ENCODE measurements around the gene SLC25A29.
"Not testable (repeated sequence)": the region's sequence is repeated elsewhere in the genome, so short reads cannot be mapped to it uniquely, and the experiment has no call there.

SLC25A29 gene

GRCh38 chr14:100330388-100330931 lies 24.2 kb upstream of the SLC25A29 start:
- DNase-seq (ENCODE audit: low read depth), result no peak

- no peak for DNase-seq (ENCODE audit: low read depth)
Measured at GRCh38 chr14:100330007-100330344, 23.7 kb upstream of the SLC25A29 start.

- DNase-seq (ENCODE audit: low read depth), result no peak
Measured at GRCh38 chr14:100329233-100330006, 23.2 kb upstream of the SLC25A29 start.

- no peak for DNase-seq (ENCODE audit: low read depth)
Measured at GRCh38 chr14:100328495-100329163, 22.4 kb upstream of the SLC25A29 start.

- DNase-seq (ENCODE audit: low read depth), result no peak
Measured at GRCh38 chr14:100327128-100327527, 20.9 kb upstream of the SLC25A29 start.

DNA sequence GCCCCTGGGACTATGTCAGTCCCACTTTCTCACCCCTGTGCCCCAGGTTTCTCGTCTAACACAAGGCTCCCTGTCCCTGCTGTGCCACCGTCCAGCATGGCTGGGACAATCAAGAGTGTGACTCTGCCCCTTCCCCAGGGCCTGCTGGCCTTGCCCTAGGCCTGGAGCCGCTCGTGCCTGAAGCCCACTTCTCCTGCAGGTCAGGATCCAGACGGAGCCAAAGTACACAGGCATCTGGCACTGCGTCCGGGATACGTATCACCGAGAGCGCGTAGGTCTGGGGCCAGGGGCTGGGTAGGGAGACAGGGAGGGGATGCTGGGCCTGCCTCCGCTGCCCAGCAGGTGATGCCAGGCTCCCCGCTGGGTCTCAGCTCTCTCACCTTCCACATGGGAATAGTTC lies 19.7 kb upstream of the SLC25A29 start:
- DNase-seq (ENCODE audit: low read depth), result no peak

- no peak for DNase-seq (ENCODE audit: low read depth)
Measured at GRCh38 chr14:100325231-100325632, 19.0 kb upstream of the SLC25A29 start.

DNA sequence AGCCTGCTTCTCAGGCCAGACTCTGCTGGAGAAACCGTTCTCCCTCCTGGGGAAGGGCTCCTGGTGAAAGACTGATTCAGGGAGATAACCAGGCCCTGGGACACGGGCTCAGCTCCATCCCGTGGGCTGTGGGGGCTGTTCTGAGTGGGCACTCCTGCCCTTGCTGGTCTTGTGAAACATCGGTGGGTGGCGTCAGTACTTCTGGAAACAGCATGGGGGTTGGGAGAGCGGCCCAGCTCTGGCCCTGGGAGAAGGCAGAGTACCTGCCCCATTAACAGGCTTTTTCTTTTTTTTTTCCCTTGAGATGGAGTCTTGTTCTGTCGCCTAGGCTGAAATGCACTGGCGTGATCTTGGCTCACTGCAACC lies 17.7 kb upstream of the SLC25A29 start:
- no peak for DNase-seq (ENCODE audit: low read depth)

GRCh38 chr14:100323121-100323941 lies 17.1 kb upstream of the SLC25A29 start, which contains the start of gene SLC25A47:
TSS of gene SLC25A47 (plus strand) at chr14:100323339. CDS start at chr14:100323415, 76 bp downstream.
- no peak for DNase-seq (ENCODE audit: low read depth)

DNA sequence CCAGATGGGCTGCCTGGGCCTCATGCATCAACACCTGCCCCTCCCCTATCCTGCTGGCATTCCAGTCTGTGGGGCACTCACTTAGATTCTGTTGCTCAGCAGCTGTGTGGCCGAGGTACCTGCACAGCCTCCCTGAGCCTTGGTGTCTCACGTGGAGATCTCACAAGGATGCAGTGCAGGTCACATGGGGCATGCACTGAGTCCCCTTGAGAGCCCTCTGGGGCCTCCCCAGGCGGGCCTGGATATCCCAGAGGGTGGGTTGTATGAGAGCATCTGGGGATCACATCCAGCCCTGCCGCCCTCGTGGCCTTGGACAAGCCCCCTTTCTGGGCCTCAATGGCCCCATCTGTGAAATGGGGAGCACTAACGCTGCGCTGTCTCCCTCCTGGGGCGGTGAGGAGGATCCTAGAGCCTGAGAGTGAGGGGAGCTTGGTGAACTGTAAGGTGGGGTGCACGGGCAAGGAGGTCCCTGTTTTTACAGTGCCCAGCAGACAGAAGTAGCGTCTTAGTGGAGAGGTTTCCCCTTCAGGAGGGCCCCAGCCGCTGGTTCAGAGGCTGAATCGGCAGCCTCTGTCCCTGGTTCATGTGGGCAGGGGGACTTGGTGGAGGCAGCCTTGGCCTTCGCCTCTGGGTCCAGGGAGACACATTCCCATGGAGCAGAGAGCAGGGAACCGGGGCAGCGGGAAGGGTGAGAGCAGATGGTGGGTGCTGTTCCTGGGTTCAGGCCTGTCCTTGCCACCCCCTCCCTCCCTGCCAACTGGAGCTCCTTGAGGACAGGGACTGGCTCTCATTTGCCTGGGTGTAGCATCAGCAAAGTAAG lies 16.1 kb upstream of the SLC25A29 start:
- DNase-seq (ENCODE audit: low read depth), result no peak

DNA sequence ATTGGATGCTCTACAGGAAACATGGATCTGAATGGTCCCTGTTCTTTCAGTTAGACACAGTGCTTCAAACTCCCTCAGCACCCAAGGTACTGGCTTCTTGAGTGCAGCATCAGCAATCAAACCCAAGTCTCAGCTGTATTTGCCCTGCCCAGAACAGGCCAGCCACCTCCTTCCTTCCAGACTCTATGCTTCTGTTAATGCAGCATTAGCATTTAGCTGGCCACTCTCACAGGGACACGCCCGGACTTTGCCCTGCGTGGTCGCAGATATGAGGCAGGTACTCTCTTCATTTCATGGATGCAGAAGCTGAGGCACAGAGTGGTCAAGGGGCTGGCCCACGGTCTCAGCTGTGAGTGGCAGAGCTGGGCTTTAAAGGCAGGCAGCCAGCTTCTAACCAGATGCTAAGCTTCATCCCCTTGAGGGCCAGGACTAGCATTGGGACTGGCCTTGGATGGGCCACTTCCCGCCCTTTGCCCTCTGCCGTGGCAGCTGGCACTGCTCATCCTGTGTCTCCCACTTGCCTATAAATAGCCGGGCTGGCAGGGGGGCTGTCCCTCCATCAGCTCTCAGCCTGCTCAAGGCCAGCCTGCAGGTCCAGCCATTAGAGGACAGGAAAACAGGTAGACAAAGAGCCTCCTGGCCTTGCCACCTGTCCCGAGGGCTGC lies 15.4 kb upstream of the SLC25A29 start:
- DNase-seq (ENCODE audit: low read depth), result no peak

DNA sequence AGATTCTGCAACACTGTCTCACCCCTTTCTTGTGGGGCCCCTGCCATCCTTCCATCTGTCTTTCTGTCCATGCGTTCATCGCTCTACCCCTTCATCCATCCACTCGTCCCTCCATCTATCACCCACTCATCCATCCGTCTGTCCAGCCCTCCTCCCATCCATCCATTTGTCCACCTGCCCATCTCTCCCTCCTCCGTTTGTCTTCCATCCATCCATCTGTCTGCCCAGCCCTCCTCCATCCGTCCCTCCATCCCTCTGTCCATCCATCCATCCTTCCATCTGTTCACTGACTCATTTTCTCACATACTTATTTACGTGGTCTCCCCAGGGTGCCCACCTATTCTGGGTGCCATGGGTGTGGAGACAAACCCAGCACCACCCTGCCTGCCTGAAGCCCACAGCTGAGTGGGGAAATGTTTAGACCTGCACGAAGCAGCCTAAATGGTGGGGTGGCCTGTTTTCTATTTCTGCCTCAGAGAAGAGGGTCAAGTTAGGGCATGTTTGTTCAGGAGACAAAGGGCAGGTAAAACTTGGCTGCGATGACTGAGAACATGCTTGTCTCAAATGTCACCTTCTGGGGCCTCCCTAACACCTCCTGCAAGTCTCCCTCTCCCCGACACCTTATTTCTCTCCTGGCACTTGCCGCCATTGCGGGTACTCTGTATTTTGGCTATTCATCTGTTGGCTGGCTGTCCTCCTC lies 14.1 kb upstream of the SLC25A29 start:
- DNase-seq (ENCODE audit: low read depth), result no peak

DNA sequence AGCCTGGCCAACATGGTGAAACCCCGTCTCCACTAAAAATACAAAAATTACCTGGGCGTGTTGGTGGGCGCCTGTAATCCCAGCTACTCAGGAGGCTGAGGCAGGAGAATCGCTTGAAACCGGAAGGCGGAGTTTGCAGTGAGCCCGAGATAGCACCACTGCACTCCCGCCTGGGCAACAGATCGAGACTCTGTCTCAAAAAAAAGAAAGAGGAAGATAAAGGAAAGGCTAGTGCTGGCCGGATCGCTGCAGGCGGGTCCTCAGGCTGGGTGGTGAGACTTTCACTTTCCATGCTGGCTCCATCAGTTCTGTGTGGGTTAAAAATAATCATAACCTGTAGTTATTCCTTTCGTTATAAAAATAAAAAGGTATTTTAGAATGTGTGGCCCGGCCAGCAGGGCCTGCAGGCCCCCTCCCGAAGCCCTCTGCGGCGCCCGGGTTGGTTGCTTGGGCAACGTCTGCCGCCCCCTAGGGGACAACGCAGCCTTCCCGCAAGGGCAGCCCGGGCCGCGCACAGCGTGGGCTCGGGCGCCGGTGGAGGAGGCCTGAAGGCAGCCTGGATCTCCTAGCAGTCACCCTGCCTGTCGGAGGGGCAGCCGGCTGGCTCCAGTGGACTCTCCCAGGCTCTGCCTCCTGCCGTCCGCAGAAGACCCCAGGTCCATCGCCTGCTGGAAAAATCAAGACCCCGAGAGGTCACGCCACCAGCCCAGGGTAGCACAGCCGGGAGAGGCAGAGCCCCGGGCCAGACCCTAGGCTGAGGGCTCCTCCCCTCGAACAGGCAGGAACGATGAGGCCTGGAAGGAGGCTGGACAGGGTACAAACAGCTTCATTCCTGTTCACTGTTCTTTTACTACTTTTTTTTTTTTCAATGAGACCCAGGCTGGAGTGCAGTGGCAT lies 11.9 kb upstream of the SLC25A29 start:
- DNase-seq (ENCODE audit: low read depth), result peak; percentile 58

DNA sequence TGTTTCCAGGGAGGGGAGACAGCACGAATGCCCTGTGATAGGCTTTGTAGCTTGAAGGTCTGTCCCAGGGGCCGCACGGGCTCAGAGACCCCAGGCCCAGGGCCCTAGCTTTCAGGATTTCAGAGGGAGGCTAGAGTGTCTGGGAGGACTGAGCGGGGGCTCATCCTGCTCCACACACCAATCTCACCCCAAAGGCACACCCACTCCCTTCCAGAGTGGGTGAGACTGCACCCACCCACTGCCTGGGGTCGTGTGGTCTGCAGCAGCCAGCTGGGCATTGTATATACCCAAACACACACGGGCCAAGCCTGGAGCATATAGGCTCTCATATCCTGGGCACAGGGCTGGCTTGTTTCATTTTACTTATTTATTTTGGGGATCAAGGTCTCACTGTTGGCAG lies 11.1 kb upstream of the SLC25A29 start:
- DNase-seq (ENCODE audit: low read depth), result no peak

- no peak for DNase-seq (ENCODE audit: low read depth)
Measured at GRCh38 chr14:100314724-100315123, 8.5 kb upstream of the SLC25A29 start.

DNA sequence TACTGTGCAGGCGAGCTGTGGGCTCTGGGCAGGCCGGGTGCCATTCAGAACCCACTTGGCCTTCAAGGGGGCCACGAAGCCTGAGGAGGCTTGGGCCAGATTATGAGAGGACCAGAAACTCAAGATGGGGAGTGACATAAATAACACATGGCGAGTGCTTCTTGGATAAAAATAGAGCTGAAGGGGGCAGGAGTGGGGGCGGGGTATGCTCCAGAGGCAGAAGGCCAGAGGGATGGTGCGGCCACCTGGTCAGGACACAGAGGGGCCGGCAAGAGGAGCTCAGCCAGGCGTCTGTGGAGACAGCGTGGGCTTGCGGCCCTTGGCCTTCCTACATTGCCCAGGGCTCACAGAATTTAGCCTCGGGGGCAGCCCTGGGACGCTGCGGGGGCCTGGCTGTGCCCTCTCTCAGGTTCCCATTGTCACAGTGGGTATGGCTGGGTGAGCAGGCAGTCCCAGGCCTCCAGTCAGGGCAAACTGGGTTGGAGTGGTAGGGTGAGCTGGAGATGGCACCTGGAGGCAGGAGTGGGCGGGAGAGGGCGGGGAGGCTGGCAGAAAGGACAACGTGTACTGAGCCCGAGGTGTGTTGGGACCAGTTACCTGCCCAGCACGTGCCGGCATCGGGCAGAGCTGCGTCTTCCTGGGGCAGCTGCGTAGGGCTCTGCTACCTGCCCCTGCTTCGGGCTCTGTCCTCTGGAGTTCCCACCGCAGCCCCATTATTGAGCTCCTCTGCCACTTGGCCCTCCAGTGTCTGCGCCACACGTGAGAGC lies 7.4 kb upstream of the SLC25A29 start:
- no peak for DNase-seq (ENCODE audit: low read depth)

GRCh38 chr14:100312877-100313400 lies 6.7 kb upstream of the SLC25A29 start:
- no peak for DNase-seq (ENCODE audit: low read depth)

GRCh38 chr14:100312110-100312876 lies 6.0 kb upstream of the SLC25A29 start:
- DNase-seq (ENCODE audit: low read depth), result not testable (repeated sequence)
